NCI-H2227 (cell line): ENCODE data around the gene FAF1.
"Not testable (repeated sequence)": the region's sequence is repeated elsewhere in the genome, so short reads cannot be mapped to it uniquely, and the experiment has no call there.

Experiments
- DNase-seq: peaks from one replicate; lab custom pipeline; 2025; ENCODE audit not compliant: unreplicated experiment; lab: John Stamatoyannopoulos, UW

The FAF1 gene

DNA sequence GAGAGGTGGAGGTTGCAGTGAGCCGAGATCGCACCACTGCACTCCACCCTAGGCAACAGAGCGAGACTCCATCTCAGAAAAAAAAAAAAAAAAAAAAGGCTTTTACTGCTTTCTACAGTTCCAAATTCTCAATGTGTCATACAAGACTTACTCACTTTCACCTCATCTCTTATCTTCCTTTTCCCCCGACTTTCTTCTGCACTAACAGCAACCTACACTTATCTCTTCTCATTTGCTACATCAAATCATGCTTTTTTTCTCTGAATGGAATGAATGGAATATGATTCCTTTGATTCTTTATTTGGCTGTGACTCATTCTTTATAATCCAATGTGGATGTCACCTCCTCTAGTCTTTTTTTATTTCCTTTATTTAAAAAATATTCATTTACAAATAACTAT is 368.5 kb downstream of the FAF1 start:
- DNase-seq: no peak

DNA sequence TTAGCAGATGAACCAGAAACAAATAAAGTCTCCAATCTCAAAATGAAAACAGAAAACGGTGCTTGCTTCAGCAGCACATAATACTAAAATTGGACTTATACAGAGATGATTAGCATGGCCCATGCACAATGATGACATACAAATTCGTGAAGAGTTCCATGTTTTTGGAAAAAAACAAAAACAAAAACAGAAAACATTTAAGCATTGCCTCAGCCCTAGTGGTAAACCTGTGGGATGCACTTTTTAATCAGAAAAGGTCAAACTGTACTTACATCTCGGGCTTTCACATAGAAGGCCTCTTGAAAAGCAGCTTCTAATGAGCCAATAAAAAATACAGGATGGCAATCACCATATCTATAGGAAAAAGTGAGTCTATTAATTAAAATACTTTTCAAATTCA is 377.7 kb downstream of the FAF1 start:
- DNase-seq: no peak

GRCh38 chr1:50570066-50570468 is 390.0 kb downstream of the FAF1 start:
- peak; percentile 72 for DNase-seq

DNA sequence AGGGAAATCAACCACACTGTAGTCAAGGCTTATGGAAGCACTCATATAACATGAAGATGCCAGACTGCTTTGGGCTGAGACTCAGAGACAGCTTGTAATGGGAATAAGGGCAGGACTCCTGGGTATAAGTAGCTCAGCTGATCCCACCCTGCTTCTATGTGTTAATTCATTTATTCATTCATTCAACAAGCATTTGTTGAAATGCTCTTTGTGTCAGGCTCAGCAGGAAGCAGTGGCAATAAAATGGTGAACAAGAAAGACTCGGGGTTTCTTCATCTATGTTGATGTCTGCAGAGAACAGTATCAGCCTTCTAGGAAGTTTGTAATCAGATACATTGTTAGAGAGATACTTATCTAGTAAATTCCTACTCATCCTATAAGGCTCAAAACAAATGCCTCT is 391.3 kb downstream of the FAF1 start:
- no peak for DNase-seq

DNA sequence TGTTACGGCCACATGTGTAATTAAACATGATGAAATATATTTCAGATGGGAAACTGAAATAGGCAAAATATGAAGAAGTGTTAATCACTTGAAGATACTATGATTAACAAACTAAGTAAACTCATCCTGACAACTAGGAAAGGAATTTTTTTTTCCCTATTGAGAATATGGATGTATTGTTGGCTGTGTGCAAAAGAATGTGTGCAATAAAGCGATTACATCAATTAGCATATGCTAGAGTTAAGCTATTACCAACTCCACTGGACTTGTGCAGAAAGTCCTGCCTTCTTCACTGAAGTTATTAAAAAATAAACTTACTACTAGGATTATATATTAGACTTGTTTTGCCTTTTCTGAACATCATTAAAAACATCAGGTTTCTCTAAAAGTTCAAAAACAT is 393.7 kb downstream of the FAF1 start:
- no peak for DNase-seq

- no peak for DNase-seq
Measured at GRCh38 chr1:50564417-50564816, 395.6 kb downstream of the FAF1 start.

- no peak for DNase-seq
Measured at GRCh38 chr1:50562106-50562505, 398.0 kb downstream of the FAF1 start.

- DNase-seq: peak; percentile 93
Measured at GRCh38 chr1:50559421-50559820, 400.6 kb downstream of the FAF1 start.

- no peak for DNase-seq
Measured at GRCh38 chr1:50553921-50554320, 406.1 kb downstream of the FAF1 start.

GRCh38 chr1:50548243-50548642 is 411.8 kb downstream of the FAF1 start:
- no peak for DNase-seq

GRCh38 chr1:50542362-50542761 is 417.7 kb downstream of the FAF1 start:
- no peak for DNase-seq

- DNase-seq: no peak
Measured at GRCh38 chr1:50538476-50538875, 421.6 kb downstream of the FAF1 start.

DNA sequence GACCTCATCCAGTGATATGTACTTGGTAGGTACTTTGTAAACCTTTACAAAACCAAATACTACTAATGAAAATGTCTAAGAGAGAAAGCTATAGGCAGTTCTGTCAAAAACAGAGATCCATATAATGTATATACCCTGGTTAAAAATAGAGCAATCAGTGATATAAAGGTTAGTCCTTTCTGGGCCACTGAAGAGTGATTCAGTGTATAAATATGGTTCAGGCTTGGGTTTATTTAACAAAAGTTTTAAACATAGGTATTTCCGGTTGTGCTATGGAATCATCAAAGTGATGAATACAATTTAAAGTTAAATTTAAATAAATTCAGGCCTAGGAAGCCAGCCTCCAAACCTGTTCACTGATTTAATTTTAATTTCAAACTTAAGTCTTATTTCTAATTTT is 428.5 kb downstream of the FAF1 start:
- DNase-seq: no peak

DNA sequence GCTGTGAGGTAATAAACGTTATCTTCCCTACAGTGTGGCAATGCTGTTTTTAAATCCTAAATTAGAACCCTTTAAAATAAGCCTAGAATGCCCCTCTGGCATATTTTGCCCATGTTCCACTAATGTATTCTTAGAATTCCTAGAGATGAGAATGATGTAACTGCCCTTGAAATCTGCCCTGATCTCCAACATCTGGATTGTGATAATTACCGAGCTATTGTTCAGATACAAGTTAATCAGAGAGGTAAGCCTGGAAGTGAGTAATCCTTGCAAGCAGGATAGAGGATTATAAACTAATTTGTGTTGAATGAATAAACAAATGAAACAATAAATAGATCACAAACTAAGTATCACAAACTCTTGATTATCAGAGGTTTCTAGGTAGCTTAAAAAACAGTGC is 429.0 kb downstream of the FAF1 start:
- DNase-seq: no peak

- DNase-seq: no peak
Measured at GRCh38 chr1:50529510-50529909, 430.6 kb downstream of the FAF1 start.

DNA sequence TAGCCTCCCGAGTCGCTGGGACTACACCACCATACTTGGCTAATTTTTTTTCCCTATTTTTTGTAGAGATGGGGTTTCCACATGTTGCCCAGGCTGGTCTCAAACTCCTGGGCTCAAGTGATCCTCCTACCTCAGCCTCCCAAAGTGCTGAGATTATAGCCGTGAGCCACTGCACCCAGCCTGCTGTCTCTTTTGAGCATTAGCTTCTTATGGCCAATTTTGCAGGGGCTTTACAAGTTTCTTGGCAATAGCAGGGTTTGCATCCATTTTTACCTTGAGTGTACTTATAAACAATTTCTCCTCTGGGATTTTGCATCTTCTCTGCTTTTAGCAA is 432.1 kb downstream of the FAF1 start:
- DNase-seq: not testable (repeated sequence)

GRCh38 chr1:50527249-50527986 is 432.6 kb downstream of the FAF1 start:
- DNase-seq: no peak

DNA sequence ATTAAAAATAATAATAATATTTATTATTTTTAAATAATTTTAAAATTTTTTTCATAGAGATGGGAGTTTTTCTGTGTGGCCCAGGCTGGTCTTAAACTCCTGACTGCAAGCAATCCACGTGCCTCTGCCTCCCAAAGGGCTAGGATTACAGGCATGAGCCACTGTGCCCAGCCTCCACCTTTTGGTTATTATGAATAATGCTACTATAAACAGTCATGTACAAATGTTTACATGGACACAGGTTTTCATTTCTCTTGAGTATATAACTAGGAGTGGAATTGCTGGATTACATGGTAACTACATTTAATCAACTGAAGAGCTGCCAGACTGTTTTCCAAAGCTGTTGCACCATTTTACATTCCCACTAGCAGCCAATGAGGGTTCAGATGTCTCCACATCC is 433.6 kb downstream of the FAF1 start:
- DNase-seq: no peak

DNA sequence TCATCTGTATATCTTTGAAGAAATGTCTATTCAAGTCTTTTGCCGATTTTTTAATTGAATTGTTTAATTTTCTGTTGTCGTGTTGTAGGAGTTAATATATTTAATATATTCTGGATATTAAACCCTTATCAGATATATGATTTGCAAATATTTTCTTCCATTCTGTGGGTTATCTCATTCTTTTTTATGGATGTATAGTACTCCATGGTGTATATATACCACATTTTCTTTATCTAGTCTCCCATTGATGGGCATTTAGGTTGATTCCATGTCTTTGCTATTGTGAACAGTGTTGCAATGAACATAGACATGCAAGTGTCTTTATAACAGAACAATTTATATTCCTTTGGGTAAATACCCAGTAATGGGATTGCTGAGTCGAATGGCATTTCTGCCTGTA is 436.5 kb downstream of the FAF1 start:
- DNase-seq: no peak

GRCh38 chr1:50522691-50523342 is 437.2 kb downstream of the FAF1 start:
- DNase-seq: no peak

DNA sequence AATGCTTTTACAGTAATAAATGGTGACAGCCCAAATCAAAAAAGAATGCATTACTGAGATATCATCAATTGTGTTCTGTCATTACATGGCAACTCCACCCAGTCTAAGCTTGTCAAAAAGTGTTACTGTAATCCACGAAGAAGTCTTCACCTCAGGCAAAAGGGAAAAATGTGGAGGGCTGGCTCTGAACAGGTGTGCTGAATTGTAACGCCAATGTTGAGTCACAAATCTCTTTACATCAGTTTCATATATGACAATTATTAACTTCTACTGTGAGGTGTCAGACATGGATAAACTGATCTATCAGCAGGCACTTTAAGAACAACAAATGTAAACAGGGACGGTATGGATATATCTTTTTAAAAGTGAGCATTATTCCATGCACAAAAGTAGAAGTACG is 438.4 kb downstream of the FAF1 start:
- DNase-seq: no peak

- DNase-seq: no peak
Measured at GRCh38 chr1:50517488-50517887, 442.6 kb downstream of the FAF1 start.

DNA sequence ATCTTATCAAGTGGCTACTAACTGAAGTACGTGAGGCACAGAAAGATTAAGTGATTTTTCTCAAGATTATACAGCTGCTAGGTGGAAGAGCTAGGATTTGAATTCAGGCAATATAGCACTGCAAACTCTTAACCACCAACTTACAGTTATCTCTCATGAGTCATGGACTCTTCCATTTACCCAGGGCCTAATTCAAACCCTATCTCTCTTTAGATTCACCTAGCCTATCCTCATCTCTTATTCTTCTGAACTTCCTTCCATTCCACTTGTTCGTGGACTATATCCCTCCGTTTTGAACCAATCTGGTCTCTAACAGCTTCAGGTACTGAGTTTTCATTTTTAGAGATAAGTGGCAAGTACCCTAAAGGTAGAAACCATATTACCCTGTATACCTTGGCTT is 444.0 kb downstream of the FAF1 start:
- no peak for DNase-seq
